Measurements from ENCODE around the gene TTC1.
A peak's percentile ranks its signal among the peaks of the same experiment; 100 is the strongest.

Gene TTC1

GRCh38 chr5:159972538-159973362, 36.2 kb upstream of the TTC1 start:
- Histone ChIP-seq H3K4me1 (ENCODE audit: control insufficient read depth, insufficient read depth, low read length) (no peaks in the 10 kb centered on the region), H3K27me3 (ENCODE audit: control insufficient read depth, insufficient read depth, low read length) (peaks cover 35% of the 10 kb centered on the region), H3K9ac (ENCODE audit: low read length) (no peak overlapping the region), H3K36me3 (ENCODE audit: control insufficient read depth, insufficient read depth, low read length) (no peaks in the 10 kb centered on the region), H3K9me3 (ENCODE audit: control insufficient read depth, low read length) (no peaks in the 10 kb centered on the region), H3K4me3 (ENCODE audit: low read length) (no peak overlapping the region)

GRCh38 chr5:159975462-159976019, 33.4 kb upstream of the TTC1 start:
- Histone ChIP-seq H3K9me3 (ENCODE audit: control insufficient read depth, low read length) (no peaks in the 10 kb centered on the region), H3K27me3 (ENCODE audit: control insufficient read depth, insufficient read depth, low read length) (peaks cover 29% of the 10 kb centered on the region), H3K4me1 (ENCODE audit: control insufficient read depth, insufficient read depth, low read length) (no peaks in the 10 kb centered on the region), H3K4me3 (ENCODE audit: low read length) (no peak overlapping the region), H3K36me3 (ENCODE audit: control insufficient read depth, insufficient read depth, low read length) (no peaks in the 10 kb centered on the region), H3K9ac (ENCODE audit: low read length) (no peak overlapping the region)

DNA sequence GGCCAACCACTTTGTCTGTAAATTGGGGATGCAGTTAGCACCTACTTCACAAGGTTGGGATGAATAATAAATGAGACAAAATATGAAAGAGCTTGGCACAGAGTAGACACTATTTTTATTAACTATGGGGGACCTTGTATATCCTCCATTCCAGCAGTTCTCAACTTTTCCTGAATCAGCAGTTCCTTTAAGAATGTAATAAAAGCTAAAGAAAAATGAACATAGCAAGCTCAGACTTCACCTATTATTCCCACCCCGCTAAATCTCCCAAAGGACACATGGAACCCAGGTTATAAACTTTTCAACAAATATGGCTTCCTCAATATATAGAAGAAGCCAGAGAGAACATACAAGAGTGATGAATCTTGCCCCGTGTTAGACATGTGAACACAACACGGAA, 32.0 kb upstream of the TTC1 start:
- Histone ChIP-seq H3K9ac (ENCODE audit: low read length) (no peak overlapping the region), H3K4me3 (ENCODE audit: low read length) (no peak overlapping the region), H3K36me3 (ENCODE audit: control insufficient read depth, insufficient read depth, low read length) (no peaks in the 10 kb centered on the region), H3K4me1 (ENCODE audit: control insufficient read depth, insufficient read depth, low read length) (no peaks in the 10 kb centered on the region), H3K27me3 (ENCODE audit: control insufficient read depth, insufficient read depth, low read length) (peaks cover 15% of the 10 kb centered on the region), H3K9me3 (ENCODE audit: control insufficient read depth, low read length) (no peaks in the 10 kb centered on the region)

- Histone ChIP-seq H3K9me3 (ENCODE audit: control insufficient read depth, low read length) (no peaks in the 10 kb centered on the region), H3K27me3 (ENCODE audit: control insufficient read depth, insufficient read depth, low read length) (peaks cover 4% of the 10 kb centered on the region), H3K36me3 (ENCODE audit: control insufficient read depth, insufficient read depth, low read length) (no peaks in the 10 kb centered on the region), H3K4me1 (ENCODE audit: control insufficient read depth, insufficient read depth, low read length) (no peaks in the 10 kb centered on the region), H3K9ac (ENCODE audit: low read length) (no peak overlapping the region), H3K4me3 (ENCODE audit: low read length) (no peak overlapping the region)
Observed at GRCh38 chr5:159978358-159978757, 30.6 kb upstream of the TTC1 start.

DNA sequence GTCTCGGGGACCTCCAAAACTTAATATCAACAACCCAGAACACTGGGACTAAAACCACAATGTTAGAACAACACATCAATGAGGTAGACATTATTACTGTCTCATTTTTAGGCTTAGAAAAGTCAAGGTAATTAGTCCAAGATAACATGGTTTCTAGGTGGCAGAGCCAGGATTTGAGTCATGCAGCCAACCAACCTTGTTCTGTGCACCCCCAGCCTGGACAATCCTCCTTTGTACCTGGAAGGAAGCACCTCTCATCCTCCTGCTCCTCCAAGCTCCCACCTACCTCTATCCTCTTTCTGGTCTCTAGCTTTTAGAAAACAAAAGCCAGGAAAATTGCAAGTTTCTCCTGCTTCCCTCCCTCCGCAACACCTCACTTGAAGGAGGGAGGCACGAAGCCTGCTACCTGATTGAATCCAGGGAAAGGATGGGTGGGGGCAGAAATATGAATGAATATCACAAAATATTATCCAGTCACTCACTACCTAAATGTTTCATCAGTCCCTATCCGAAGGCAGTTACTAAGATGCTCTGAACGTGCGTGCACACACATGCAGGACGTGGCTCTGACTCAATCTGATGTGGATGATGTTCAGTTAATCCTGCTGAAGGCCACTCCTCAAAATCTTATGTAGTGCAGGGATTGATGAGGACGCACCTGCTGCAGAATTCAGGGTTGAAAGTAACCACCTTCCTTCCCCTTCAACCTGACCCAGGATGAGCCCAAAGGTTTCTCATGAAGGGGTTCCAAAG, 26.3 kb upstream of the TTC1 start:
- Histone ChIP-seq H3K36me3 (ENCODE audit: control insufficient read depth, insufficient read depth, low read length) (no peaks in the 10 kb centered on the region), H3K27me3 (ENCODE audit: control insufficient read depth, insufficient read depth, low read length) (peaks cover 11% of the 10 kb centered on the region), H3K4me3 (ENCODE audit: low read length) (no peak overlapping the region), H3K9me3 (ENCODE audit: control insufficient read depth, low read length) (no peaks in the 10 kb centered on the region), H3K4me1 (ENCODE audit: control insufficient read depth, insufficient read depth, low read length) (peaks cover 7% of the 10 kb centered on the region), H3K9ac (ENCODE audit: low read length) (no peak overlapping the region)

- H3K9me3 ChIP-seq (ENCODE audit: control insufficient read depth, low read length) = no peaks in the 10 kb centered on the region
- peaks cover 11% of the 10 kb centered on the region for H3K27me3 ChIP-seq (ENCODE audit: control insufficient read depth, insufficient read depth, low read length)
- H3K9ac ChIP-seq (ENCODE audit: low read length) = peak overlapping the region; percentile 41
- H3K4me1 ChIP-seq (ENCODE audit: control insufficient read depth, insufficient read depth, low read length) = peaks cover 7% of the 10 kb centered on the region
- no peaks in the 10 kb centered on the region for H3K36me3 ChIP-seq (ENCODE audit: control insufficient read depth, insufficient read depth, low read length)
- peak overlapping the region; percentile 56 for H3K4me3 ChIP-seq (ENCODE audit: low read length)
Observed at GRCh38 chr5:159987031-159987674, 21.8 kb upstream of the TTC1 start.

- Histone ChIP-seq H3K27me3 (ENCODE audit: control insufficient read depth, insufficient read depth, low read length) (peaks cover 10% of the 10 kb centered on the region), H3K4me3 (ENCODE audit: low read length) (no peak overlapping the region), H3K36me3 (ENCODE audit: control insufficient read depth, insufficient read depth, low read length) (no peaks in the 10 kb centered on the region), H3K4me1 (ENCODE audit: control insufficient read depth, insufficient read depth, low read length) (peaks cover 7% of the 10 kb centered on the region), H3K9ac (ENCODE audit: low read length) (no peak overlapping the region), H3K9me3 (ENCODE audit: control insufficient read depth, low read length) (no peaks in the 10 kb centered on the region)
Observed at GRCh38 chr5:159990506-159990905, 18.4 kb upstream of the TTC1 start.

- Histone ChIP-seq H3K9ac (ENCODE audit: low read length) (no peak overlapping the region), H3K27me3 (ENCODE audit: control insufficient read depth, insufficient read depth, low read length) (no peaks in the 10 kb centered on the region), H3K4me1 (ENCODE audit: control insufficient read depth, insufficient read depth, low read length) (no peaks in the 10 kb centered on the region), H3K4me3 (ENCODE audit: low read length) (no peak overlapping the region), H3K9me3 (ENCODE audit: control insufficient read depth, low read length) (no peaks in the 10 kb centered on the region), H3K36me3 (ENCODE audit: control insufficient read depth, insufficient read depth, low read length) (no peaks in the 10 kb centered on the region)
Observed at GRCh38 chr5:159992566-159992965, 16.4 kb upstream of the TTC1 start.

DNA sequence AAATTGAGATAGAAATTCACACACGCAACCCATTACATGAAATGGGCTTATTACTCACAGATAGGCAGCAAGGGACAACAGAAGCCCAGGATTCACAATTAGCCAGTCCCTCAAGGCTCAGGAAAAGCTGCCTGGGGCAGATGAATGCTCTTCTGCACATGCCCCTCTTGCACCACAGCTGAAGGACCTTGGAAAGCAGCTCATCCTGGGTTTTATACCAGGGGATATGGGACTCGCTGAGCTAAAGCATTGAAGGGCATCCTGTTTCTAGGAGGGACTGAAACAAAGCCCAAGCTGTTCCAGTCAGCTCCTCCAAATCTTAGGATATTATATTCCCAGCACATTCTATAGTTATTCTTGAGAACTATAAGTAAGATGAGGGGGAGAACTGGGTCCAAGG, 15.7 kb upstream of the TTC1 start:
- Histone ChIP-seq H3K9me3 (ENCODE audit: control insufficient read depth, low read length) (no peaks in the 10 kb centered on the region), H3K27me3 (ENCODE audit: control insufficient read depth, insufficient read depth, low read length) (no peaks in the 10 kb centered on the region), H3K4me1 (ENCODE audit: control insufficient read depth, insufficient read depth, low read length) (no peaks in the 10 kb centered on the region), H3K4me3 (ENCODE audit: low read length) (no peak overlapping the region), H3K36me3 (ENCODE audit: control insufficient read depth, insufficient read depth, low read length) (no peaks in the 10 kb centered on the region), H3K9ac (ENCODE audit: low read length) (no peak overlapping the region)

DNA sequence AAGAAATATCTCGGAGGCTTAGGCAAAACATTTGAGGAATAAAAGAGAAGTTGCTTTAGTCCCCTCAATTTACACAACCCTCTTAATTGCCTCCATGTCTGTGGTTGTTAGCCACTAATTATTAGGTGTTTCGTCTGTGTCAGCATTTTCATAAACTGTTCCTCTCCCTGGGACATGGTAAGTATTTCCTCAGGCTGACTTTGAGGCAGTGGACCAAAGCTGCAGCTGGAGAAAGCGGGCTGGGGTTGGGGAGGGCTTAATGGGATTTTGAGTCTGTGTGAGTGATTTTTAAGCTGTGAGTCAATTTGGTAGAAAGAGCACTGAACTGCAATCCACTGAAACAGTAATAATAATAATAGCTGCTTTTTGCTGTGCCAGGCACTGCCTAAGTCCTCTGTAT, 13.0 kb upstream of the TTC1 start:
- H3K4me1 ChIP-seq (ENCODE audit: control insufficient read depth, insufficient read depth, low read length) = no peaks in the 10 kb centered on the region
- H3K9ac ChIP-seq (ENCODE audit: low read length) = no peak overlapping the region
- H3K4me3 ChIP-seq (ENCODE audit: low read length) = no peak overlapping the region
- peaks cover 6% of the 10 kb centered on the region for H3K27me3 ChIP-seq (ENCODE audit: control insufficient read depth, insufficient read depth, low read length)
- H3K36me3 ChIP-seq (ENCODE audit: control insufficient read depth, insufficient read depth, low read length) = no peaks in the 10 kb centered on the region
- no peaks in the 10 kb centered on the region for H3K9me3 ChIP-seq (ENCODE audit: control insufficient read depth, low read length)

DNA sequence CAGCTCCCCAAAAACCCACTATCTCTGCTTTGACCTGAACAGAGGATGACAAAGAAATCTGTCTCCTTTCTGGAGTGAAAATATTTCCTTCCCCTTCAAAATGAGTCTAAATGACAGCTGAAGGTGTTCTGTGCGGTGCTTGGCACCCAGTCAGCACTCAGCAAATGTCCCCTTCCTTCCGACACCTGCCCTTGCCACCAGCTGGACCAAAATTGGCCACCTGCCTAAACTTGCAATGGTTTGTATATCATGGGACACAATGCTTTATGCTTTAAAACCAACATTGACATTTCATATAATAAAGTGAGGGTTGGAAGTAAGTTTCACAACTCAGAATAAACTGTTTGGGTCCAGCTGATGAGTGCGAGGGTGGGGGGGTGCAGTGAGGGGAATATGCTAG, 7.5 kb upstream of the TTC1 start:
- no peak overlapping the region for H3K9ac ChIP-seq (ENCODE audit: low read length)
- H3K36me3 ChIP-seq (ENCODE audit: control insufficient read depth, insufficient read depth, low read length) = no peaks in the 10 kb centered on the region
- H3K9me3 ChIP-seq (ENCODE audit: control insufficient read depth, low read length) = no peaks in the 10 kb centered on the region
- H3K27me3 ChIP-seq (ENCODE audit: control insufficient read depth, insufficient read depth, low read length) = peaks cover 6% of the 10 kb centered on the region
- H3K4me3 ChIP-seq (ENCODE audit: low read length) = no peak overlapping the region
- H3K4me1 ChIP-seq (ENCODE audit: control insufficient read depth, insufficient read depth, low read length) = no peaks in the 10 kb centered on the region

GRCh38 chr5:160007514-160007913, 1.4 kb upstream of the TTC1 start:
- H3K9ac ChIP-seq (ENCODE audit: low read length) = no peak overlapping the region
- H3K4me3 ChIP-seq (ENCODE audit: low read length) = no peak overlapping the region
- peaks cover 7% of the 10 kb centered on the region for H3K4me1 ChIP-seq (ENCODE audit: control insufficient read depth, insufficient read depth, low read length)
- no peaks in the 10 kb centered on the region for H3K36me3 ChIP-seq (ENCODE audit: control insufficient read depth, insufficient read depth, low read length)
- H3K27me3 ChIP-seq (ENCODE audit: control insufficient read depth, insufficient read depth, low read length) = no peaks in the 10 kb centered on the region
- no peaks in the 10 kb centered on the region for H3K9me3 ChIP-seq (ENCODE audit: control insufficient read depth, low read length)
